ENCODE results near the gene RTP5.
"Not testable (repeated sequence)": the region's sequence is repeated elsewhere in the genome, so short reads cannot be mapped to it uniquely, and the experiment has no call there.

The RTP5 gene

DNA sequence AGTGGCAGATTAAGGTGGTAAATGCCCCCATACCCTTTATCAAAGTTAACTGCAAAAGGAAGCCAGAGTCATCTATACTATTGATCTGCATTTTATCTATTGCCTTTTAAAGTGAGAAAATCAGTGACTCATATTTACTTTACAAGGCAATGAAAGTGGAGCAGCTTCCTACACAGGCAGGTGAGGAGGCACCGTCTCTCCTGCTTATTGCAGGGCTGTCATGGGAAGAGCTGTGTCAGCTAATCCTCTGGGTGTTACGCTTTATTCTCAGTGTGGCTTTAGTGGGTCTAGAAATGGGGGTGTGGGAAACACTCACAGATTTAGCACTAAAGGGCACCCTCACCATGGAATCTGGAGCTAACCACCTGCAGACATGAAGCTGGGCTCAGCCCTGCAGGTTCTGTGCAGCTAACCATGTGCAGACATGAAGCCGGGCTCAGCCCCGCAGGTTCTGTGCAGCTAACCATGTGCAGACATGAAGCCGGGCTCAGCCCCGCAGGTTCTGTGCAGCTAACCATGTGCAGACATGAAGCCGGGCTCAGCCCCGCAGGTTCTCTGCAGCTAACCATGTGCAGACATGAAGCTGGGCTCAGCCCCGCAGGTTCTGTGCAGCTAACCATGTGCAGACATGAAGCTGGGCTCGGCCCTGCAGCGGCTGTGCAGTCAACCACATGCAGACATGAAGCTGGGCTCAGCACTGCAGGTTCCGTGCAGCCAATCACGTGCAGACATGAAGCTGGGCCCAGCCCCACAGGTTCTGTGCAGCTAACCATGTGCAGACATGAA lies 53.5 kb downstream of the RTP5 start:
- DNase-seq (ENCODE audit: low read depth): not testable (repeated sequence)

Data from EH (cell line).